ENCODE data around the gene PIPOX.

PIPOX gene

DNA sequence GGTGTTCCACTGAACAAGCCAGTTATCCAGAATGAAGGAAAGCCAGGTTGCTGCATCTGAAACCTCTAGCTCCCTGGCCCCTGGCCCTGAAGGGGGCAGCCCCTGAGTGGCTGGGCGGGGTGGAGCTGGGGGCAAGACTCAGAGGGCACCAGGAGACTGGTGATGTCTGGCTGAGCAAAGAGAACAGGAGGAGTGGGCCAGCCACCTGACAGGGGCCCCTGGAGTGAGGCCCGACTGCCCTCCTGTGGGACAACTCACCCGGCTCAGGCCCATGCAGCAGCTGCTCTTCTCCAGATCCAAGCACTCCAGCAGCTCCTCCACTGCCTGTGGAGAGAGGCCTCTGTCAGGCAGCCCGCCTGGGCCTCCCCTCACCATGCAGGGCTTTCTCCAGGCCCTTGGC, 60.4 kb downstream of the PIPOX start:
- no peak for DNase-seq

Data from activated CD4-positive, alpha-beta T cell treated with anti-CD3 and anti-CD28 coated beads, Interleukin-2, amount 50 U/mL, for 4 hours (primary cell).